ENCODE results near the gene SLC35B1.
A peak's percentile ranks its signal among the peaks of the same experiment; 100 is the strongest.

SLC35B1 gene

GRCh38 chr17:49703557-49704277 lies 4.0 kb downstream of the SLC35B1 start:
- Histone ChIP-seq H3K4me3 (ENCODE audit: low read length) (no peak overlapping the region), H3K36me3 (ENCODE audit: control insufficient read depth, low read length) (peaks cover 56% of the 10 kb centered on the region), H3K4me2 (ENCODE audit: low read length) (no peak overlapping the region), H3K79me2 (ENCODE audit: control insufficient read depth, low read length) (peaks cover 23% of the 10 kb centered on the region), H3K27ac (ENCODE audit: low read depth, low read length) (no peak overlapping the region), H3K27me3 (ENCODE audit: control insufficient read depth, low read length) (no peaks in the 10 kb centered on the region), H3K4me1 (ENCODE audit: control insufficient read depth, low read length) (peaks cover 14% of the 10 kb centered on the region), H4K20me1 (ENCODE audit: control insufficient read depth, insufficient read depth, low read depth, low read length) (no peaks in the 10 kb centered on the region), H3F3A (ENCODE audit: control insufficient read depth, insufficient read depth) (no peaks in the 10 kb centered on the region), H3K9me2 (replicated peaks; ENCODE audit: control insufficient read depth, low read length) (no peaks in the 10 kb centered on the region), H3K9me3 (ENCODE audit: control insufficient read depth, insufficient read depth, low read length) (no peaks in the 10 kb centered on the region)
- TF ChIP-seq, protein P1, sequence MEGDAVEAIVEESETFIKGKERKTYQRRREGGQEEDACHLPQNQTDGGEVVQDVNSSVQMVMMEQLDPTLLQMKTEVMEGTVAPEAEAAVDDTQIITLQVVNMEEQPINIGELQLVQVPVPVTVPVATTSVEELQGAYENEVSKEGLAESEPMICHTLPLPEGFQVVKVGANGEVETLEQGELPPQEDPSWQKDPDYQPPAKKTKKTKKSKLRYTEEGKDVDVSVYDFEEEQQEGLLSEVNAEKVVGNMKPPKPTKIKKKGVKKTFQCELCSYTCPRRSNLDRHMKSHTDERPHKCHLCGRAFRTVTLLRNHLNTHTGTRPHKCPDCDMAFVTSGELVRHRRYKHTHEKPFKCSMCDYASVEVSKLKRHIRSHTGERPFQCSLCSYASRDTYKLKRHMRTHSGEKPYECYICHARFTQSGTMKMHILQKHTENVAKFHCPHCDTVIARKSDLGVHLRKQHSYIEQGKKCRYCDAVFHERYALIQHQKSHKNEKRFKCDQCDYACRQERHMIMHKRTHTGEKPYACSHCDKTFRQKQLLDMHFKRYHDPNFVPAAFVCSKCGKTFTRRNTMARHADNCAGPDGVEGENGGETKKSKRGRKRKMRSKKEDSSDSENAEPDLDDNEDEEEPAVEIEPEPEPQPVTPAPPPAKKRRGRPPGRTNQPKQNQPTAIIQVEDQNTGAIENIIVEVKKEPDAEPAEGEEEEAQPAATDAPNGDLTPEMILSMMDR (IDR thresholded peaks at IDR 0.05; ENCODE audit: low read depth, low read length, poor library complexity, severe bottlenecking): peak; percentile 43
- TF ChIP-seq EZH2phosphoT487 (IDR thresholded peaks at IDR 0.05; ENCODE audit: borderline replicate concordance, low read length): no peak

DNA sequence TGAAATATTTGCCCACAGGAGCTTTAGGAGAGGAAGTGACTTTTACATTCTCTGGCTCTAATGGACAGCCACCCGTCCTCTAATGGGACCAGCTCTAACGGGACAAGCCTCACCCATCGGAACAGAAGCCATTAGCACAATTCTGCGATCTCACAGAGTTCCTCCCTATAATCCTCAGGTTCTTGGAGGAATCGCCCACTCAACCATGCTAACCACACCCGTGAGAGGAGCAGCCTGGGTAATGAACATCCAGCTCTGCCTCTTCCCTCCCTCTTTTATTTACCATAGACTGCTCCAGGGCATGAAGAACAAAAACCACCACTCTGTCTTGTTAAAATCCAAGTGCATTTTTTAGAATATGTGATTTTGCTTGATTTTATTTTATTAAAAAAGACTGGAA lies 6.8 kb downstream of the SLC35B1 start:
- Histone ChIP-seq H3K9me3 (ENCODE audit: control insufficient read depth, insufficient read depth, low read length) (no peaks in the 10 kb centered on the region), H3K4me2 (ENCODE audit: low read length) (no peak overlapping the region), H4K20me1 (ENCODE audit: control insufficient read depth, insufficient read depth, low read depth, low read length) (no peaks in the 10 kb centered on the region), H3K4me1 (ENCODE audit: control insufficient read depth, low read length) (0 out of 2 replicates have a peak, but pooled peaks cover 3% of the 10 kb centered on the region), H3K27me3 (ENCODE audit: control insufficient read depth, low read length) (no peaks in the 10 kb centered on the region), H3K79me2 (ENCODE audit: control insufficient read depth, low read length) (peaks cover 5% of the 10 kb centered on the region), H3F3A (ENCODE audit: control insufficient read depth, insufficient read depth) (no peaks in the 10 kb centered on the region), H3K27ac (ENCODE audit: low read depth, low read length) (no peak overlapping the region), H3K36me3 (ENCODE audit: control insufficient read depth, low read length) (peaks cover 54% of the 10 kb centered on the region), H3K4me3 (ENCODE audit: low read length) (no peak overlapping the region), H3K9me2 (replicated peaks; ENCODE audit: control insufficient read depth, low read length) (no peaks in the 10 kb centered on the region)
- TF ChIP-seq, protein P1 (IDR thresholded peaks at IDR 0.05; ENCODE audit: low read depth, low read length, poor library complexity, severe bottlenecking): no peak
- TF ChIP-seq EZH2phosphoT487 (IDR thresholded peaks at IDR 0.05; ENCODE audit: borderline replicate concordance, low read length): no peak

DNA sequence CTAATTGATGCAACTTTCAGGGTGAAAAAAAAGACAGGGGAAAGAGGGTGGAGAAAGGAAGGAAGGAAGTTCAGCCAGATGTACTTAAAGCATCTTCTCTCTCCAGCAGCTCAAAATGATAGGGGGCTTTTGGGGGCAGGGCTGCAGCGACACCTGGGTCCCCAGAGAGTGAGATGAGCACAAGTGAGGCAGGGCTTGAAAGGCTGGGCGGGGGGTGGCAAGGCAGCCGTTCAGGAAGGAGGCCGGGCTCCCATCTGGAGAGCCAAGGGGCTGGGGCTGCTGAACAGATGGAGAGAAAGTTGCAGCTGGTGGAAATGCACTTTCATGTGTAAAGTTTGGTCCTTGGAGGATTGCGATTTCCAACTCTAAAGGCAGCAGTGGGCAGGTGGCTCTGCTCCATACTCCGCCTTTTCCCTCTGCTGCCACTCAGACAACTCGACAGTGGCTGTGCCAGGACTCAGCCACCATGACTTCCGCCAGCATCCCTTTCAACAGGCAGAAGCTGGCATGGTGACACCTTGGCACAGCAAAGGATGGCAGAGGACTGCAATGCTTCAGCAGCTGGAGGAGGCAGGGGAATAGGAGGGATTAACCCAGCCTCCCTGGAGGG lies 7.7 kb downstream of the SLC35B1 start:
- H3K79me2 ChIP-seq (ENCODE audit: control insufficient read depth, low read length): no peaks in the 10 kb centered on the region
- no peak for TF ChIP-seq EZH2phosphoT487 (IDR thresholded peaks at IDR 0.05; ENCODE audit: borderline replicate concordance, low read length)
- TF ChIP-seq, protein P1 (IDR thresholded peaks at IDR 0.05; ENCODE audit: low read depth, low read length, poor library complexity, severe bottlenecking): no peak
- no peaks in the 10 kb centered on the region for H3K27me3 ChIP-seq (ENCODE audit: control insufficient read depth, low read length)
- H3K4me2 ChIP-seq (ENCODE audit: low read length): no peak overlapping the region
- H3K4me3 ChIP-seq (ENCODE audit: low read length): no peak overlapping the region
- H4K20me1 ChIP-seq (ENCODE audit: control insufficient read depth, insufficient read depth, low read depth, low read length): no peaks in the 10 kb centered on the region
- H3K27ac ChIP-seq (ENCODE audit: low read depth, low read length): no peak overlapping the region
- H3K9me3 ChIP-seq (ENCODE audit: control insufficient read depth, insufficient read depth, low read length): no peaks in the 10 kb centered on the region
- peaks cover 45% of the 10 kb centered on the region for H3K36me3 ChIP-seq (ENCODE audit: control insufficient read depth, low read length)
- H3K4me1 ChIP-seq (ENCODE audit: control insufficient read depth, low read length): peaks cover 6% of the 10 kb centered on the region; the same call in 1 of the 2 replicates
- H3F3A ChIP-seq (ENCODE audit: control insufficient read depth, insufficient read depth): no peaks in the 10 kb centered on the region
- no peaks in the 10 kb centered on the region for H3K9me2 ChIP-seq (replicated peaks; ENCODE audit: control insufficient read depth, low read length)
